ENCODE data around the gene PLXDC2. TPM values are rescaled to one million over a fixed set of nuclear protein-coding genes. Genes with fewer than 3 reads are reported as not detected.

Gene PLXDC2
- total and polyA plus RNA-seq, 2 experiments from 2014 or later, result 13.5 to 19.4 TPM

DNA sequence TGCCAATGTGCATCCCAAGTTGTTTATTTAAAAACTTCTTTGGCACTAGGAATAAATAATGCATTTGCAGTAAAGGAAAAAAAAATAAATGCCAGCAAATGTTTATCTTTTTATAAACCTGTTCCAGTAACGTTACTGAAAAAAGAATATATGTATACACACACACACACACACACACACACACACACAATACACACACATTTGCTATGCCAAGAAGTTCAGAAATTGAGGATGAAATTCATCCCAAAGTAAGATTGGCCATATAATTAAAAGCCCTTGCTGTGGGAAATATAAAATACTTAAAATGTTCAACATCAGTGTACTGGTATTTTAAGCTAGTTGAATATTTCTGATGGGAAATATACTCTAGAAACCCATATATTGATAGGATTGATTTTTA is 2.6 kb downstream of the PLXDC2 start (continued):
- TF ChIP-seq, protein P1, sequence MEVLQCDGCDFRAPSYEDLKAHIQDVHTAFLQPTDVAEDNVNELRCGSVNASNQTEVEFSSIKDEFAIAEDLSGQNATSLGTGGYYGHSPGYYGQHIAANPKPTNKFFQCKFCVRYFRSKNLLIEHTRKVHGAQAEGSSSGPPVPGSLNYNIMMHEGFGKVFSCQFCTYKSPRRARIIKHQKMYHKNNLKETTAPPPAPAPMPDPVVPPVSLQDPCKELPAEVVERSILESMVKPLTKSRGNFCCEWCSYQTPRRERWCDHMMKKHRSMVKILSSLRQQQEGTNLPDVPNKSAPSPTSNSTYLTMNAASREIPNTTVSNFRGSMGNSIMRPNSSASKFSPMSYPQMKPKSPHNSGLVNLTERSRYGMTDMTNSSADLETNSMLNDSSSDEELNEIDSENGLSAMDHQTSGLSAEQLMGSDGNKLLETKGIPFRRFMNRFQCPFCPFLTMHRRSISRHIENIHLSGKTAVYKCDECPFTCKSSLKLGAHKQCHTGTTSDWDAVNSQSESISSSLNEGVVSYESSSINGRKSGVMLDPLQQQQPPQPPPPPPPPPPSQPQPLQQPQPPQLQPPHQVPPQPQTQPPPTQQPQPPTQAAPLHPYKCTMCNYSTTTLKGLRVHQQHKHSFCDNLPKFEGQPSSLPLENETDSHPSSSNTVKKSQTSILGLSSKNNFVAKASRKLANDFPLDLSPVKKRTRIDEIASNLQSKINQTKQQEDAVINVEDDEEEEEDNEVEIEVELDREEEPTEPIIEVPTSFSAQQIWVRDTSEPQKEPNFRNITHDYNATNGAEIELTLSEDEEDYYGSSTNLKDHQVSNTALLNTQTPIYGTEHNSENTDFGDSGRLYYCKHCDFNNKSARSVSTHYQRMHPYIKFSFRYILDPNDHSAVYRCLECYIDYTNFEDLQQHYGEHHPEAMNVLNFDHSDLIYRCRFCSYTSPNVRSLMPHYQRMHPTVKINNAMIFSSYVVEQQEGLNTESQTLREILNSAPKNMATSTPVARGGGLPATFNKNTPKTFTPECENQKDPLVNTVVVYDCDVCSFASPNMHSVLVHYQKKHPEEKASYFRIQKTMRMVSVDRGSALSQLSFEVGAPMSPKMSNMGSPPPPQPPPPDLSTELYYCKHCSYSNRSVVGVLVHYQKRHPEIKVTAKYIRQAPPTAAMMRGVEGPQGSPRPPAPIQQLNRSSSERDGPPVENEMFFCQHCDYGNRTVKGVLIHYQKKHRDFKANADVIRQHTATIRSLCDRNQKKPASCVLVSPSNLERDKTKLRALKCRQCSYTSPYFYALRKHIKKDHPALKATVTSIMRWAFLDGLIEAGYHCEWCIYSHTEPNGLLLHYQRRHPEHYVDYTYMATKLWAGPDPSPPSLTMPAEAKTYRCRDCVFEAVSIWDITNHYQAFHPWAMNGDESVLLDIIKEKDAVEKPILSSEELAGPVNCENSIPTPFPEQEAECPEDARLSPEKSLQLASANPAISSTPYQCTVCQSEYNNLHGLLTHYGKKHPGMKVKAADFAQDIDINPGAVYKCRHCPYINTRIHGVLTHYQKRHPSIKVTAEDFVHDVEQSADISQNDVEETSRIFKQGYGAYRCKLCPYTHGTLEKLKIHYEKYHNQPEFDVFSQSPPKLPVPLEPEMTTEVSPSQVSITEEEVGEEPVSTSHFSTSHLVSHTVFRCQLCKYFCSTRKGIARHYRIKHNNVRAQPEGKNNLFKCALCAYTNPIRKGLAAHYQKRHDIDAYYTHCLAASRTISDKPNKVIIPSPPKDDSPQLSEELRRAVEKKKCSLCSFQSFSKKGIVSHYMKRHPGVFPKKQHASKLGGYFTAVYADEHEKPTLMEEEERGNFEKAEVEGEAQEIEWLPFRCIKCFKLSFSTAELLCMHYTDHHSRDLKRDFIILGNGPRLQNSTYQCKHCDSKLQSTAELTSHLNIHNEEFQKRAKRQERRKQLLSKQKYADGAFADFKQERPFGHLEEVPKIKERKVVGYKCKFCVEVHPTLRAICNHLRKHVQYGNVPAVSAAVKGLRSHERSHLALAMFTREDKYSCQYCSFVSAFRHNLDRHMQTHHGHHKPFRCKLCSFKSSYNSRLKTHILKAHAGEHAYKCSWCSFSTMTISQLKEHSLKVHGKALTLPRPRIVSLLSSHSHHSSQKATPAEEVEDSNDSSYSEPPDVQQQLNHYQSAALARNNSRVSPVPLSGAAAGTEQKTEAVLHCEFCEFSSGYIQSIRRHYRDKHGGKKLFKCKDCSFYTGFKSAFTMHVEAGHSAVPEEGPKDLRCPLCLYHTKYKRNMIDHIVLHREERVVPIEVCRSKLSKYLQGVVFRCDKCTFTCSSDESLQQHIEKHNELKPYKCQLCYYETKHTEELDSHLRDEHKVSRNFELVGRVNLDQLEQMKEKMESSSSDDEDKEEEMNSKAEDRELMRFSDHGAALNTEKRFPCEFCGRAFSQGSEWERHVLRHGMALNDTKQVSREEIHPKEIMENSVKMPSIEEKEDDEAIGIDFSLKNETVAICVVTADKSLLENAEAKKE (CRISPR knock-in tag; IDR thresholded peaks at IDR 0.05), result no peak
- TF ChIP-seq NANOG (IDR thresholded peaks at IDR 0.05; ENCODE audit: borderline replicate concordance) (no peak), ZNF331 (CRISPR knock-in tag; IDR thresholded peaks at IDR 0.05; ENCODE audit: low read depth) (no peak), EZH2phosphoT487 (IDR thresholded peaks at IDR 0.05; ENCODE audit: unreplicated experiment) (no peak)

DNA sequence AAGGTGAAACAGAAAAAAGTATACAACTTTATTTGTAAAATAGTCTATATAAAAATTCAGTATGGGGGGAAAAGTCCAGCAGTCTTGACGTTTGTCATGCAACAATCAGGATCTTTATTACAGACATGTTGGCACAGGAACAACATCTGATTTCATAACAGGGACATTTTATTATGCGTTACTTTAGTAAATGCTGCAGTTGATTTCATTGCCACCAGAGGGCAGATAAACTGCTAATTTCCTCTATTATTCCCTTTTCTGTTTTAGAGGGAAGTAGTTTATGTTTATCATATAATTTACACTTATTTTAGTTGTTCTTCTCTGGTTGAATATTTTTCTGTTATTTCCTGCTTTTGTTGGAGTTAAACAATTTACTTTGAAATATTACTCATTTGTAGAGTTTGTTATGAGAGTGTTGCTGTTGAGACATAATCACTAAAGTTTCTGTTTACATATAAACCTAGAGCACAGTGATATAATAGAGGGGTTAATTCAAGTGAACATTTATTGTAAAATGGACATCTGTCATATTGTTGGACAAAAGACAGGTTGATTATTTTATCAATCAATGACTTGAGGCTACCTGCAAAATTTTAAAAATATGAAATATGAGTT is 3.3 kb downstream of the PLXDC2 start:
- Histone ChIP-seq H4K20me1 (replicated peaks; ENCODE audit: insufficient read depth) (peaks cover 7% of the 10 kb centered on the region; the same call in 1 of the 2 replicates), H3K4me2 (peak overlapping the region; percentile 80), H2AFZ (no peak overlapping the region), H3K79me2 (replicated peaks; ENCODE audit: insufficient read depth) (peaks cover 81% of the 10 kb centered on the region), H3K27me3 (ENCODE audit: insufficient read depth) (no peaks in the 10 kb centered on the region), H3K36me3 (ENCODE audit: insufficient read depth) (no peaks in the 10 kb centered on the region), H3K9me2 (ENCODE audit: insufficient read depth) (no peaks in the 10 kb centered on the region), H3K4me1 (ENCODE audit: insufficient read depth) (peaks cover 34% of the 10 kb centered on the region), H3K27ac (ENCODE audit: low read depth) (no peak overlapping the region), H3K4me3 (peak overlapping the region; percentile 82), H3F3A (replicated peaks; ENCODE audit: low read depth) (no peaks in the 10 kb centered on the region)
- peaks cover 21% of the 10 kb centered on the region for H3K36me3 Mint-ChIP-seq (ENCODE audit: low read depth)
- no peak overlapping the region for H3K27ac Mint-ChIP-seq
- peaks cover 25% of the 10 kb centered on the region for H3K27me3 Mint-ChIP-seq (ENCODE audit: insufficient read depth, low read depth, poor library complexity)
- peaks cover 24% of the 10 kb centered on the region for H3K4me1 Mint-ChIP-seq
- H3K9me3 Mint-ChIP-seq, result no peaks in the 10 kb centered on the region
- peak; percentile 56 for DNase-seq (ENCODE audit: low spot score)
- no peak for ATAC-seq
- TF ChIP-seq, protein P2, sequence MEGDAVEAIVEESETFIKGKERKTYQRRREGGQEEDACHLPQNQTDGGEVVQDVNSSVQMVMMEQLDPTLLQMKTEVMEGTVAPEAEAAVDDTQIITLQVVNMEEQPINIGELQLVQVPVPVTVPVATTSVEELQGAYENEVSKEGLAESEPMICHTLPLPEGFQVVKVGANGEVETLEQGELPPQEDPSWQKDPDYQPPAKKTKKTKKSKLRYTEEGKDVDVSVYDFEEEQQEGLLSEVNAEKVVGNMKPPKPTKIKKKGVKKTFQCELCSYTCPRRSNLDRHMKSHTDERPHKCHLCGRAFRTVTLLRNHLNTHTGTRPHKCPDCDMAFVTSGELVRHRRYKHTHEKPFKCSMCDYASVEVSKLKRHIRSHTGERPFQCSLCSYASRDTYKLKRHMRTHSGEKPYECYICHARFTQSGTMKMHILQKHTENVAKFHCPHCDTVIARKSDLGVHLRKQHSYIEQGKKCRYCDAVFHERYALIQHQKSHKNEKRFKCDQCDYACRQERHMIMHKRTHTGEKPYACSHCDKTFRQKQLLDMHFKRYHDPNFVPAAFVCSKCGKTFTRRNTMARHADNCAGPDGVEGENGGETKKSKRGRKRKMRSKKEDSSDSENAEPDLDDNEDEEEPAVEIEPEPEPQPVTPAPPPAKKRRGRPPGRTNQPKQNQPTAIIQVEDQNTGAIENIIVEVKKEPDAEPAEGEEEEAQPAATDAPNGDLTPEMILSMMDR (conservative IDR thresholded peaks at IDR 0.05; ENCODE audit: low read depth in 2 of 2), result peak; percentile 54 to 92
- TF ChIP-seq, protein P3, sequence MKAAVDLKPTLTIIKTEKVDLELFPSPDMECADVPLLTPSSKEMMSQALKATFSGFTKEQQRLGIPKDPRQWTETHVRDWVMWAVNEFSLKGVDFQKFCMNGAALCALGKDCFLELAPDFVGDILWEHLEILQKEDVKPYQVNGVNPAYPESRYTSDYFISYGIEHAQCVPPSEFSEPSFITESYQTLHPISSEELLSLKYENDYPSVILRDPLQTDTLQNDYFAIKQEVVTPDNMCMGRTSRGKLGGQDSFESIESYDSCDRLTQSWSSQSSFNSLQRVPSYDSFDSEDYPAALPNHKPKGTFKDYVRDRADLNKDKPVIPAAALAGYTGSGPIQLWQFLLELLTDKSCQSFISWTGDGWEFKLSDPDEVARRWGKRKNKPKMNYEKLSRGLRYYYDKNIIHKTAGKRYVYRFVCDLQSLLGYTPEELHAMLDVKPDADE (IDR thresholded peaks at IDR 0.05), result no peak
- no peak for TF ChIP-seq CREB1 (CRISPR knock-in tag; IDR thresholded peaks at IDR 0.05; ENCODE audit: low read depth)
- peak overlapping the region; percentile 88 for H3K4me3 Mint-ChIP-seq
